ENCODE data around the gene PPP1R14D. TPM values are rescaled to one million over a fixed set of nuclear protein-coding genes. Genes with fewer than 3 reads are reported as not detected.
"Not testable (repeated sequence)": the region's sequence is repeated elsewhere in the genome, so short reads cannot be mapped to it uniquely, and the experiment has no call there.

PPP1R14D gene
- total RNA-seq, 4 donors from 2014 or later = 0.68 TPM; not detected in 3

- Histone ChIP-seq H3K27ac (peak overlapping the region in 3 of 4 donors; percentile 69 to 87 (median 83)), H3K27me3 (no peaks in the 10 kb centered on the region), H3K4me1 (peaks cover 24 to 77% (median 26%) of the 10 kb centered on the region in 3 donors), H3K9me3 (no peaks in the 10 kb centered on the region), H3K36me3 (no peaks in the 10 kb centered on the region), H3K4me3 (no peak overlapping the region)
- 87 to 96% methylated on average over 4 of the region's 4 CpGs for WGBS, 2 donors
- no peak for DNase-seq
- intact Hi-C loops (cut with DNase I) = no loop called here
- no peak for TF ChIP-seq POLR2A (IDR thresholded peaks at IDR 0.05)
- TF ChIP-seq CTCF (IDR thresholded peaks at IDR 0.05) = no peak
Observed at GRCh38 chr15:40867199-40867598, 38.7 kb upstream of the PPP1R14D start.

- H3K4me3 ChIP-seq = no peak overlapping the region
- H3K9me3 ChIP-seq = no peaks in the 10 kb centered on the region
- no peaks in the 10 kb centered on the region for H3K36me3 ChIP-seq
- H3K4me1 ChIP-seq = peaks cover 31 to 79% (median 37%) of the 10 kb centered on the region in 3 donors
- H3K27me3 ChIP-seq = peaks cover 0 to 6% (median 0%) of the 10 kb centered on the region in 4 donors
- WGBS, 2 donors = 27 to 67% methylated on average over 1 to 3 of the region's 4 CpGs
- intact Hi-C loops (cut with DNase I) = no loop called here
- no peak for DNase-seq
- H3K27ac ChIP-seq = peak overlapping the region; percentile 79 to 87 (median 82)
- TF ChIP-seq CTCF (IDR thresholded peaks at IDR 0.05) (no peak), POLR2A (IDR thresholded peaks at IDR 0.05) (no peak)
Observed at GRCh38 chr15:40863660-40864270, 35.3 kb upstream of the PPP1R14D start.

- H3K27ac ChIP-seq = peak overlapping the region; percentile 76 to 87 (median 81)
- intact Hi-C loops (cut with DNase I); H3K27me3 ChIP-seq; H3K9me3 ChIP-seq; DNase-seq; H3K4me3 ChIP-seq: not testable (repeated sequence)
- peaks cover 42 to 98% (median 44%) of the 10 kb centered on the region in 3 donors for H3K4me1 ChIP-seq
- H3K36me3 ChIP-seq = peaks cover 0 to 13% (median 0%) of the 10 kb centered on the region in 3 donors
- WGBS, 2 donors = 73 to 74% methylated on average over 4 of the region's 4 CpGs
Observed at GRCh38 chr15:40861147-40861546, 32.6 kb upstream of the PPP1R14D start.

GRCh38 chr15:40859206-40859851 lies 30.8 kb upstream of the PPP1R14D start:
- Histone ChIP-seq H3K4me1 (peaks cover 34 to 87% (median 34%) of the 10 kb centered on the region in 3 donors), H3K4me3 (no peak overlapping the region), H3K27me3 (peaks cover 0 to 10% (median 0%) of the 10 kb centered on the region in 4 donors), H3K36me3 (peaks cover 0 to 31% (median 0%) of the 10 kb centered on the region in 3 donors), H3K9me3 (no peaks in the 10 kb centered on the region), H3K27ac (peak overlapping the region; percentile 45 to 86 (median 72))
- TF ChIP-seq POLR2A (IDR thresholded peaks at IDR 0.05) (no peak), CTCF (IDR thresholded peaks at IDR 0.05) (peak; percentile 65 to 85 (median 82))
- intact Hi-C loops (cut with DNase I) = loop anchor here (5.0 kb wide), 1 partner anchor 33 kb away; the partner anchor contains the start of gene VPS18
- no peak for DNase-seq
- 44 to 55% methylated on average over 9 to 13 of the region's 18 CpGs for WGBS, 2 donors

- Histone ChIP-seq H3K36me3 (peaks cover 0 to 37% (median 2%) of the 10 kb centered on the region in 3 donors), H3K27ac (peak overlapping the region; percentile 45 to 86 (median 72)), H3K27me3 (peaks cover 0 to 10% (median 0%) of the 10 kb centered on the region in 4 donors), H3K4me3 (no peak overlapping the region), H3K4me1 (peaks cover 28 to 81% (median 31%) of the 10 kb centered on the region in 3 donors), H3K9me3 (no peaks in the 10 kb centered on the region)
- 61 to 70% methylated on average over 8 to 10 of the region's 10 CpGs for WGBS, 2 donors
- TF ChIP-seq POLR2A (IDR thresholded peaks at IDR 0.05) = no peak
- TF ChIP-seq CTCF (IDR thresholded peaks at IDR 0.05) = no peak
- no peak for DNase-seq
- intact Hi-C loops (cut with DNase I) = loop anchor here (5.0 kb wide), 1 partner anchor 34 kb away; the partner anchor contains the start of gene VPS18
Observed at GRCh38 chr15:40858706-40859105, 30.2 kb upstream of the PPP1R14D start.
